Upper lobe of left lung (tissue), 4 donors: ENCODE results near the gene KCNA1.

ENCODE experiments used
- CTCF ChIP-seq, 6 experiments: fragments of 450-650 bp in 4 of 6; fragments of 200-600 bp in 2 of 6; sonication (generic) in 2 of 6; IDR thresholded peaks; one replicate each; pipeline ENCODE4 v1.5.1; 2016 to 2019; ENCODE audit warnings: antibody characterized with exemption in 6 of 6
- EP300 ChIP-seq, 4 donors: sonication (generic); formaldehyde crosslinking; IDR thresholded peaks; one replicate each; pipeline ENCODE4 v1.5.1; 2017; ENCODE audit warnings: antibody characterized with exemption in 4 of 4, control low read depth in 2 of 4
- POLR2A ChIP-seq, 4 donors: fragments of 450-650 bp; IDR thresholded peaks; one replicate each; pipeline ENCODE4 v1.5.1; 2016 to 2017; ENCODE audit warnings: antibody characterized with exemption in 4 of 4, mild to moderate bottlenecking in 2 of 4
- POLR2AphosphoS5 ChIP-seq, 2 donors: sonication (generic); formaldehyde crosslinking; IDR thresholded peaks; one replicate each; pipeline ENCODE4 v1.5.1; 2017; ENCODE audit warnings: antibody characterized with exemption in 2 of 2

- TF ChIP-seq CTCF (IDR thresholded peaks at IDR 0.05) (no peak), POLR2A (IDR thresholded peaks at IDR 0.05) (no peak), POLR2AphosphoS5 (IDR thresholded peaks at IDR 0.05) (no peak), EP300 (IDR thresholded peaks at IDR 0.05) (no peak)
Observed at GRCh38 chr12:4864575-4864974, 45.1 kb upstream of the KCNA1 start.
